GM23338 (cell line): ENCODE measurements around the gene NPC1L1.

Experiments
- EZH2phosphoT487 ChIP-seq: fragments of 200-600 bp; sonication (generic); IDR thresholded peaks from one replicate; pipeline ENCODE4 v1.8.1; 2018; ENCODE audit warnings: antibody characterized with exemption; ENCODE audit not compliant: unreplicated experiment
- NANOG ChIP-seq: IDR thresholded peaks from 2 replicates; pipeline ENCODE4 v1.6.1; 2016; ENCODE audit warnings: antibody characterized with exemption, borderline replicate concordance
- POLR2AphosphoS5 ChIP-seq: IDR thresholded peaks from 2 replicates; pipeline ENCODE4 v1.6.1; 2016; ENCODE audit warnings: antibody characterized with exemption, low read depth
- REST ChIP-seq: IDR thresholded peaks from one replicate; pipeline ENCODE4 v1.6.1; 2018; ENCODE audit warnings: antibody characterized with exemption; ENCODE audit not compliant: unreplicated experiment
- TF ChIP-seq, protein P1 (sequence below), 2 experiments: fragments of 200-600 bp in 1 of 2; sonication (generic) in 1 of 2; conservative IDR thresholded peaks; 2 replicates each; pipeline versions ENCODE4 v1.5.1 to v1.6.1; 2016 to 2017; ENCODE audit warnings: antibody characterized with exemption in 2 of 2, low read depth in 2 of 2, mild to moderate bottlenecking in 2 of 2, moderate library complexity in 1 of 2

DNA sequence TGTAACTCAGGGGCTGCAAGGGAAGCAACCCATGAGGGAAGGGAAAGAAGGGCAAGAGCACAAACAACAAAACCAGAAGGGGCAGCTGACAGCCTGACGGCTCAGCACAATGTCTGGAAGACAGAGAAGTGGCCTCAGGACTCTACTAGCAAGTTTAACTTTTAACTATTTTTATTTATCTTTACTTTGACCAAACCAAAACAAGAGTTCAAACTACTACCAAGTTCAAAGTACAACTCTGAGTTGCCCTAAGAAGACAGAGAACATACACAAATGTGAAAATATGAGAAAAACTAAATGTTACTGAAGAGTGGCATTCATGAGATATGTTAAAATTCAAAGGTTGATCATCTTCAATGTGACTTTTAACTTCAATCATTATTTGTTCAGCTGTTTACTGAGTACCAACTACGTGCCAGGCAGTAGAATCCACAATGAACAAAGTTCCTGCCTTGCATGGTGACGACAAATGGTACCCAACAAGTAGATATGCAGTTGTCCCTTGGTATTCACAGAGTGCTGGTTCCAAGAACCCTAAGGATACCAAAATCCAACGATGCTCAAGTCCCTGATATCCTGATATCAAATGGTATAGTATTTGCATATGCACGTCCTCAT lies 70.4 kb downstream of the NPC1L1 start:
- TF ChIP-seq, protein P1, sequence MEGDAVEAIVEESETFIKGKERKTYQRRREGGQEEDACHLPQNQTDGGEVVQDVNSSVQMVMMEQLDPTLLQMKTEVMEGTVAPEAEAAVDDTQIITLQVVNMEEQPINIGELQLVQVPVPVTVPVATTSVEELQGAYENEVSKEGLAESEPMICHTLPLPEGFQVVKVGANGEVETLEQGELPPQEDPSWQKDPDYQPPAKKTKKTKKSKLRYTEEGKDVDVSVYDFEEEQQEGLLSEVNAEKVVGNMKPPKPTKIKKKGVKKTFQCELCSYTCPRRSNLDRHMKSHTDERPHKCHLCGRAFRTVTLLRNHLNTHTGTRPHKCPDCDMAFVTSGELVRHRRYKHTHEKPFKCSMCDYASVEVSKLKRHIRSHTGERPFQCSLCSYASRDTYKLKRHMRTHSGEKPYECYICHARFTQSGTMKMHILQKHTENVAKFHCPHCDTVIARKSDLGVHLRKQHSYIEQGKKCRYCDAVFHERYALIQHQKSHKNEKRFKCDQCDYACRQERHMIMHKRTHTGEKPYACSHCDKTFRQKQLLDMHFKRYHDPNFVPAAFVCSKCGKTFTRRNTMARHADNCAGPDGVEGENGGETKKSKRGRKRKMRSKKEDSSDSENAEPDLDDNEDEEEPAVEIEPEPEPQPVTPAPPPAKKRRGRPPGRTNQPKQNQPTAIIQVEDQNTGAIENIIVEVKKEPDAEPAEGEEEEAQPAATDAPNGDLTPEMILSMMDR (conservative IDR thresholded peaks at IDR 0.05; ENCODE audit: low read depth in 2 of 2), result no peak
- TF ChIP-seq NANOG (no peak), EZH2phosphoT487 (no peak), POLR2AphosphoS5 (no peak), REST (no peak)
